HEK293 (cell line): ENCODE results near the gene ROPN1L.

Source experiments
- CTCF ChIA-PET: fragments of 350-600 bp; formaldehyde crosslinking; extraction: SDS; loops from one replicate; lab custom pipeline; 2021; ENCODE audit warnings: antibody characterized with exemption; lab: Yijun Ruan, JAX
- POLR2A ChIA-PET: fragments of 300-600 bp; formaldehyde crosslinking; extraction: SDS; loops from one replicate; lab custom pipeline; 2020; ENCODE audit warnings: antibody characterized with exemption, inconsistent platforms; lab: Yijun Ruan, JAX
- H3K27ac ChIP-seq: fragments of 200-500 bp; sonication (Bioruptor generic); 2 replicates; pipeline ENCODE4 v1.5.1; 2014; ENCODE audit warnings: low read depth, low read length, control low read depth, inconsistent platforms; ENCODE audit errors: extremely low read depth
- H3K36me3 ChIP-seq, 2 experiments: fragments of 200-500 bp in 1 of 2; sonication (Bioruptor generic) in 1 of 2; 1 replicate in 1 of 2; 2 replicates in 1 of 2; pipeline ENCODE4 v1.5.1; 2014 to 2017; ENCODE audit warnings: inconsistent platforms in 2 of 2, low read length in 2 of 2; ENCODE audit not compliant: control insufficient read depth in 2 of 2, insufficient read depth in 1 of 2
- H3K4me1 ChIP-seq: fragments of 200-500 bp; sonication (Bioruptor generic); 2 replicates; pipeline ENCODE4 v1.5.1; 2014; ENCODE audit warnings: mild to moderate bottlenecking, low read length, inconsistent platforms; ENCODE audit not compliant: control insufficient read depth, insufficient read depth
- H3K4me3 ChIP-seq: 2 replicates; pipeline ENCODE4 v1.5.1; 2011; ENCODE audit warnings: low read depth, mild to moderate bottlenecking, control low read depth, low read length, moderate library complexity
- H3K9me3 ChIP-seq: fragments of 200-500 bp; sonication (Bioruptor generic); 2 replicates; pipeline ENCODE4 v1.5.1; 2014; ENCODE audit warnings: low read depth, low read length, inconsistent platforms; ENCODE audit not compliant: control insufficient read depth, insufficient read depth
- HOXD13 ChIP-seq: sonication (generic); formaldehyde crosslinking; IDR thresholded peaks from 2 replicates; pipeline ENCODE4 v1.8.0; 2022; ENCODE audit warnings: missing genetic modification reagents, borderline replicate concordance
- KLF1 ChIP-seq: fragments of 450-650 bp; formaldehyde crosslinking; IDR thresholded peaks from 2 replicates; pipeline ENCODE4 v1.5.1; 2016; ENCODE audit warnings: missing biosample characterization, missing genetic modification characterization
- PRDM2 ChIP-seq: fragments of 450-650 bp; formaldehyde crosslinking; IDR thresholded peaks from 2 replicates; pipeline ENCODE4 v1.5.1; 2016; ENCODE audit warnings: missing biosample characterization, missing genetic modification characterization, borderline replicate concordance
- ZBTB20 ChIP-seq: fragments of 450-650 bp; formaldehyde crosslinking; IDR thresholded peaks from 2 replicates; pipeline ENCODE4 v1.5.1; 2016; ENCODE audit warnings: missing biosample characterization, missing genetic modification characterization
- ZBTB26 ChIP-seq: fragments of 450-650 bp; formaldehyde crosslinking; optimal IDR thresholded peaks from 2 replicates; pipeline ENCODE3; 2016; ENCODE audit warnings: missing biosample characterization, mild to moderate bottlenecking, missing genetic modification characterization
- ZEB2 ChIP-seq: fragments of 450-650 bp; formaldehyde crosslinking; IDR thresholded peaks from 2 replicates; pipeline ENCODE4 v1.5.1; 2016; ENCODE audit warnings: missing biosample characterization, missing genetic modification characterization
- ZNF174 ChIP-seq: fragments of 450-650 bp; formaldehyde crosslinking; IDR thresholded peaks from 2 replicates; pipeline ENCODE4 v1.5.0; 2017; ENCODE audit warnings: missing biosample characterization, mild to moderate bottlenecking, missing genetic modification characterization
- ZNF18 ChIP-seq: fragments of 450-650 bp; formaldehyde crosslinking; IDR thresholded peaks from 2 replicates; pipeline ENCODE4 v1.5.1; 2016; ENCODE audit warnings: missing biosample characterization, missing genetic modification characterization
- ZNF37A ChIP-seq: fragments of 450-650 bp; IDR thresholded peaks from 2 replicates; pipeline ENCODE4 v1.5.1; 2018; ENCODE audit warnings: missing biosample characterization, missing genetic modification characterization
- ZNF513 ChIP-seq: fragments of 450-650 bp; IDR thresholded peaks from 2 replicates; pipeline ENCODE4 v1.5.1; 2018; ENCODE audit warnings: missing biosample characterization, missing genetic modification characterization
- ZNF560 ChIP-seq: fragments of 450-650 bp; formaldehyde crosslinking; IDR thresholded peaks from 2 replicates; pipeline ENCODE4 v1.5.1; 2017; ENCODE audit warnings: missing biosample characterization, missing genetic modification characterization, borderline replicate concordance
- ZNF596 ChIP-seq: fragments of 450-650 bp; IDR thresholded peaks from 2 replicates; pipeline ENCODE4 v1.5.0; 2018; ENCODE audit warnings: missing biosample characterization, mild to moderate bottlenecking, missing genetic modification characterization, moderate library complexity
- ZNF768 ChIP-seq: fragments of 450-650 bp; formaldehyde crosslinking; IDR thresholded peaks from 2 replicates; pipeline ENCODE4 v1.5.1; 2018; ENCODE audit warnings: missing biosample characterization, mild to moderate bottlenecking, missing genetic modification characterization
- ZNF837 ChIP-seq: fragments of 450-650 bp; formaldehyde crosslinking; IDR thresholded peaks from 2 replicates; pipeline ENCODE4 v1.5.1; 2016; ENCODE audit warnings: missing biosample characterization, missing genetic modification characterization
- TF ChIP-seq, protein P1 (sequence below): fragments of 450-650 bp; formaldehyde crosslinking; IDR thresholded peaks from 2 replicates; pipeline ENCODE4 v1.5.1; 2016; ENCODE audit warnings: missing biosample characterization, missing genetic modification characterization

ROPN1L gene

DNA sequence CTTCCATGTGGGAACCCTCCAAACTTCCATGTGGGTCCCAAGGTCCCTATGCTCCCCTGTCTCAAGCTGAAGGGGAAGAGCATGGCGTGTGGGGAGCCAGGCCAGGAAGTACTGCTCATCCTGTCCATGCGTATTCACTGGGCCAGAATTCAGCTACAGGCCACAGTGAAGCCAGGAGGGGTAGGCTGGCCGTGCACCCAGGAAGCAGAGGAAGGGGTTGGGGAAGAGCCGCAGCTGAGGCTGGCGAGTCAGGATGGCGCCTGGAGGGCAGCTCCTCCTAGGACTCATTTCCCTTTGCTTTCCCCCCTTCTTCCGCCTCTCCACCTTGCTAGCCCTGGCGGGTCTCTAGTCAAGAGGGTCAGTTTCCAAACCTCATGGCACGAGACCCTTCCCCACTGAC lies 57.4 kb downstream of the ROPN1L start:
- H3K4me3 ChIP-seq = no peak overlapping the region
- H3K27ac ChIP-seq = no peak overlapping the region
- H3K36me3 ChIP-seq = no peaks in the 10 kb centered on the region
- TF ChIP-seq ZNF560 (tag by site-specific recombination) = no peak
- TF ChIP-seq ZNF37A (tag by site-specific recombination) = no peak
- TF ChIP-seq HOXD13 = no peak
- TF ChIP-seq ZBTB26 (tag by site-specific recombination) = no peak
- TF ChIP-seq, protein P1, sequence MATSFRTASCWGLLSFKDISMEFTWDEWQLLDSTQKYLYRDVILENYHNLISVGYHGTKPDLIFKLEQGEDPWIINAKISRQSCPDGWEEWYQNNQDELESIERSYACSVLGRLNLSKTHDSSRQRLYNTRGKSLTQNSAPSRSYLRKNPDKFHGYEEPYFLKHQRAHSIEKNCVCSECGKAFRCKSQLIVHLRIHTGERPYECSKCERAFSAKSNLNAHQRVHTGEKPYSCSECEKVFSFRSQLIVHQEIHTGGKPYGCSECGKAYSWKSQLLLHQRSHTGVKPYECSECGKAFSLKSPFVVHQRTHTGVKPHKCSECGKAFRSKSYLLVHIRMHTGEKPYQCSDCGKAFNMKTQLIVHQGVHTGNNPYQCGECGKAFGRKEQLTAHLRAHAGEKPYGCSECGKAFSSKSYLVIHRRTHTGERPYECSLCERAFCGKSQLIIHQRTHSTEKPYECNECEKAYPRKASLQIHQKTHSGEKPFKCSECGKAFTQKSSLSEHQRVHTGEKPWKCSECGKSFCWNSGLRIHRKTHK (tag by site-specific recombination) = no peak
- TF ChIP-seq ZBTB20 (tag by site-specific recombination) = no peak
- no peak for TF ChIP-seq KLF1 (tag by site-specific recombination)
- TF ChIP-seq PRDM2 (tag by site-specific recombination) = no peak
- no peak for TF ChIP-seq ZNF596 (tag by site-specific recombination)
- no peak for TF ChIP-seq ZEB2
- no peak for TF ChIP-seq ZNF768 (tag by site-specific recombination)
- H3K4me1 ChIP-seq = 0 out of 2 replicates have a peak, but pooled peaks cover 3% of the 10 kb centered on the region
- CTCF ChIA-PET = interaction anchor here (0.9 to 2.6 kb wide), 2 partner anchors 18 to 46 kb away, joined by 5 to 14 read pairs; no protein-coding TSS in a partner anchor
- H3K9me3 ChIP-seq = no peaks in the 10 kb centered on the region
- POLR2A ChIA-PET = no interaction called here

DNA sequence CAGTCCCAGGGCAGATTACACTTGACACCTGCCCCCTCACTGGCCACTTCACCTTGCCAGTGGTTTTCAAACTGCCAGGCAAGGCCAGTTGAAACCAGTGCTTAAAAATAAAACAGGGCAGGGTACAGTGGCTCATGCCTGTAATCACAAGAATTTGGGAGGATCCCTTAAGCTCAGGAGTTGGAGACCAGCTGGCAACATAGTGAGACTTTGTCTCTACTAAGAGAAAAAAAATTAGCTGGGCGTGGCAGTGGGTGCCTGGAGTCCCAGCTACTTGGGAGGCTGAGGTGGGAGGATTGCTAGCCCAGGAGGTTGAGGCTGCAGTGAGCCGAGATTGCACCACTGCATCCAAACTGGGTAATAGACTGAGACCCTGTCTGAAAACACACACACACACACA lies 58.1 kb downstream of the ROPN1L start:
- Histone ChIP-seq H3K27ac (no peak overlapping the region), H3K36me3 (no peaks in the 10 kb centered on the region), H3K4me1 (0 out of 2 replicates have a peak, but pooled peaks cover 3% of the 10 kb centered on the region), H3K9me3 (no peaks in the 10 kb centered on the region), H3K4me3 (no peak overlapping the region)
- ChIA-PET POLR2A (interaction anchor here (0.6 kb wide), 1 partner anchor 102 kb away, joined by 3 read pairs; no protein-coding TSS in a partner anchor), CTCF (interaction anchor here (0.5 to 2.6 kb wide), 2 partner anchors 46 to 270 kb away, joined by 3 to 14 read pairs; no protein-coding TSS in a partner anchor)
- no peak for TF ChIP-seq ZNF174 (tag by site-specific recombination)
- TF ChIP-seq KLF1 (tag by site-specific recombination) = 0 out of 2 replicates have a peak, but pooled peaks have one; percentile 9

- ChIA-PET POLR2A (interaction anchor here (0.6 kb wide), 1 partner anchor 101 kb away, joined by 3 read pairs; no protein-coding TSS in a partner anchor), CTCF (interaction anchor here (0.7 to 0.8 kb wide), 2 partner anchors 13 to 84 kb away, joined by 3 to 4 read pairs; no protein-coding TSS in a partner anchor)
- Histone ChIP-seq H3K36me3 (no peaks in the 10 kb centered on the region), H3K9me3 (no peaks in the 10 kb centered on the region), H3K4me3 (no peak overlapping the region), H3K4me1 (0 out of 2 replicates have a peak, but pooled peaks cover 3% of the 10 kb centered on the region), H3K27ac (0 out of 2 replicates have a peak overlapping the region, but pooled peaks have one; percentile 4)
- TF ChIP-seq ZNF18 (tag by site-specific recombination) (no peak), ZNF513 (peak; percentile 23; the same call in 1 of the 2 replicates), ZNF837 (no peak)
These were observed 59.0 kb downstream of the ROPN1L start for GRCh38 chr5:10500669-10501068.
